H1 (cell line): Measurements from ENCODE around the gene C1QA. TPM values are rescaled to one million over a fixed set of nuclear protein-coding genes. Genes with fewer than 3 reads are reported as not detected.

Source experiments
- CTCF ChIA-PET: fragments of 300-600 bp; sonication (Branson Sonifier 250); formaldehyde crosslinking; loops from one replicate; lab custom pipeline; 2021; ENCODE audit not compliant: partially characterized antibody; lab: Charles Lee
- POLR2A ChIA-PET: fragments of 300-600 bp; sonication (Branson Sonifier 250); formaldehyde crosslinking; loops from one replicate; lab custom pipeline; 2021; ENCODE audit warnings: inconsistent platforms; ENCODE audit not compliant: partially characterized antibody; lab: Charles Lee
- DNase-seq, 2 experiments: peaks; one replicate each; pipeline versions ENCODE4 v3.0.0 to v3.0.0-alpha.2; 2010 to 2022; ENCODE audit warnings: low spot score in 2 of 2, low read depth in 1 of 2, mixed read lengths in 1 of 2
- FAIRE-seq: peaks from 2 replicates; lab custom pipeline; 2011; peaks lifted over from hg19 to GRCh38; lab: Jason Lieb, UNC
- H2AFZ ChIP-seq: 2 replicates; pipeline ENCODE4 v1.8.1; 2012; ENCODE audit warnings: low read length, inconsistent platforms
- H2AK5ac ChIP-seq: 2 replicates; pipeline ENCODE4 v1.6.1; 2013; ENCODE audit warnings: low read depth, low read length
- H2BK120ac ChIP-seq: replicated peaks from 2 replicates; pipeline ENCODE3; 2013; ENCODE audit warnings: low read depth, low read length, inconsistent platforms
- H2BK12ac ChIP-seq: 2 replicates; pipeline ENCODE4 v1.6.1; 2013; ENCODE audit warnings: low read depth, low read length
- H2BK15ac ChIP-seq: 2 replicates; pipeline ENCODE4 v1.6.1; 2013; ENCODE audit warnings: low read length
- H2BK20ac ChIP-seq: 2 replicates; pipeline ENCODE4 v1.6.1; 2013; ENCODE audit warnings: low read length
- H2BK5ac ChIP-seq: 2 replicates; pipeline ENCODE4 v1.6.1; 2013; ENCODE audit warnings: low read depth, low read length
- H3K14ac ChIP-seq: 2 replicates; pipeline ENCODE4 v1.6.1; 2013; ENCODE audit warnings: inconsistent platforms; ENCODE audit not compliant: insufficient read length
- H3K18ac ChIP-seq: 2 replicates; pipeline ENCODE4 v1.6.1; 2013; ENCODE audit warnings: low read length; ENCODE audit errors: extremely low read depth
- H3K23ac ChIP-seq: 2 replicates; pipeline ENCODE4 v1.6.1; 2013; ENCODE audit warnings: inconsistent platforms; ENCODE audit not compliant: insufficient read length
- H3K23me2 ChIP-seq: 2 replicates; pipeline ENCODE4 v1.6.1; 2013; ENCODE audit warnings: low read depth, low read length
- H3K27ac ChIP-seq: 2 replicates; pipeline ENCODE4 v1.6.1; 2011; ENCODE audit warnings: low read depth, low read length, inconsistent platforms
- H3K27me3 ChIP-seq, 4 experiments: replicated peaks in 1 of 4; 1 replicate in 1 of 4; 2 replicates in 3 of 4; pipeline versions ENCODE4 v1.6.1 to v1.8.1; 2011 to 2013; ENCODE audit warnings: low read length in 3 of 4, mild to moderate bottlenecking in 3 of 4, inconsistent platforms in 2 of 4, mixed read lengths in 2 of 4, moderate library complexity in 1 of 4; ENCODE audit not compliant: control insufficient read depth in 3 of 4, insufficient read depth in 3 of 4; ENCODE audit errors: extremely low read depth in 1 of 4
- H3K36me3 ChIP-seq, 4 experiments: 2 replicates each; pipeline versions ENCODE4 v1.6.1 to v1.8.1; 2011 to 2013; ENCODE audit warnings: mild to moderate bottlenecking in 4 of 4, low read length in 3 of 4, moderate library complexity in 2 of 4, control low read depth in 1 of 4, inconsistent platforms in 1 of 4; ENCODE audit not compliant: insufficient read depth in 4 of 4, control insufficient read depth in 2 of 4
- H3K4ac ChIP-seq: replicated peaks from 2 replicates; pipeline ENCODE3; 2013; ENCODE audit warnings: low read length, low read depth, mixed read lengths, inconsistent platforms; ENCODE audit not compliant: insufficient read length
- H3K4me1 ChIP-seq, 4 experiments: replicated peaks in 1 of 4; 1 replicate in 1 of 4; 2 replicates in 3 of 4; pipeline versions ENCODE4 v1.6.1 to v1.8.1; 2011 to 2013; ENCODE audit warnings: low read length in 3 of 4, inconsistent platforms in 2 of 4, mixed read lengths in 1 of 4; ENCODE audit not compliant: insufficient read depth in 4 of 4, control insufficient read depth in 3 of 4
- H3K4me2 ChIP-seq, 2 experiments: 2 replicates each; pipeline versions ENCODE4 v1.6.1 to v1.8.1; 2011 to 2013; ENCODE audit warnings: low read depth in 2 of 2, low read length in 2 of 2, control low read depth in 1 of 2, inconsistent platforms in 1 of 2, mild to moderate bottlenecking in 1 of 2; ENCODE audit not compliant: insufficient read depth in 1 of 2
- H3K4me3 ChIP-seq, 4 experiments: fragments of 200-600, 300-600 bp in 1 of 4; sonication (generic), shearing (Covaris generic), sonication (Bioruptor Twin) in 1 of 4; 2 replicates each; pipeline versions ENCODE4 v1.5.1 to v1.8.1; 2011 to 2016; ENCODE audit warnings: low read length in 4 of 4, low read depth in 3 of 4, control low read depth in 2 of 4, inconsistent platforms in 2 of 4, mild to moderate bottlenecking in 2 of 4, mixed read lengths in 1 of 4, moderate library complexity in 1 of 4; ENCODE audit not compliant: insufficient read depth in 2 of 4; ENCODE audit errors: extremely low read depth in 1 of 4
- H3K56ac ChIP-seq: replicated peaks from 2 replicates; pipeline ENCODE3; 2013; ENCODE audit warnings: low read depth, mild to moderate bottlenecking, mixed read lengths, low read length, inconsistent platforms; ENCODE audit not compliant: insufficient read length
- H3K79me1 ChIP-seq: 2 replicates; pipeline ENCODE4 v1.6.1; 2013; ENCODE audit warnings: low read depth, low read length, control low read depth
- H3K79me2 ChIP-seq, 2 experiments: 2 replicates each; pipeline versions ENCODE4 v1.6.1 to v1.8.1; 2012 to 2013; ENCODE audit warnings: low read length in 2 of 2, mild to moderate bottlenecking in 2 of 2, inconsistent platforms in 1 of 2; ENCODE audit not compliant: insufficient read depth in 2 of 2, control insufficient read depth in 1 of 2
- H3K9ac ChIP-seq, 4 experiments: replicated peaks in 1 of 4; 1 replicate in 1 of 4; 2 replicates in 3 of 4; pipeline versions ENCODE4 v1.6.1 to v1.8.1; 2011 to 2013; ENCODE audit warnings: low read depth in 3 of 4, low read length in 3 of 4, control low read depth in 2 of 4, mild to moderate bottlenecking in 2 of 4, moderate library complexity in 2 of 4, inconsistent platforms in 1 of 4; ENCODE audit errors: extremely low read depth in 1 of 4
- H3K9me3 ChIP-seq, 2 experiments: 2 replicates each; pipeline versions ENCODE4 v1.6.1 to v1.8.1; 2012 to 2013; ENCODE audit warnings: mild to moderate bottlenecking in 2 of 2, moderate library complexity in 2 of 2, control low read depth in 1 of 2, inconsistent platforms in 1 of 2, low read depth in 1 of 2, low read length in 1 of 2, mixed read lengths in 1 of 2; ENCODE audit not compliant: insufficient read depth in 2 of 2
- H4K20me1 ChIP-seq, 2 experiments: replicated peaks in 1 of 2; 2 replicates each; pipeline versions ENCODE3 to v1.8.1; 2011 to 2013; ENCODE audit warnings: inconsistent platforms in 2 of 2, low read length in 2 of 2, mild to moderate bottlenecking in 1 of 2; ENCODE audit not compliant: insufficient read depth in 2 of 2, control insufficient read depth in 1 of 2
- H4K5ac ChIP-seq: 2 replicates; pipeline ENCODE4 v1.6.1; 2013; ENCODE audit warnings: low read length, low read depth, mixed read lengths, inconsistent platforms; ENCODE audit not compliant: insufficient read length
- H4K8ac ChIP-seq: 2 replicates; pipeline ENCODE4 v1.8.0; 2013; ENCODE audit warnings: mild to moderate bottlenecking, moderate library complexity, low read length, inconsistent platforms; ENCODE audit not compliant: insufficient read depth; ENCODE audit errors: extremely low read depth
- H4K91ac ChIP-seq: replicated peaks from 2 replicates; pipeline ENCODE3; 2013; ENCODE audit warnings: low read length, mixed read lengths, inconsistent platforms; ENCODE audit not compliant: insufficient read length
- HDAC2 ChIP-seq, 2 experiments: fragments of 300-600 bp in 1 of 2; sonication (generic) in 1 of 2; IDR thresholded peaks; 2 replicates each; pipeline ENCODE4 v1.6.1; 2011 to 2012; ENCODE audit warnings: low read depth in 2 of 2, low read length in 2 of 2, mild to moderate bottlenecking in 2 of 2, moderate library complexity in 2 of 2, borderline replicate concordance in 1 of 2, inconsistent platforms in 1 of 2
- KDM1A ChIP-seq: fragments of 200-600, 300-600 bp; sonication (generic); IDR thresholded peaks from 2 replicates; pipeline ENCODE4 v1.7.1; 2016; ENCODE audit warnings: mild to moderate bottlenecking, low read length, borderline replicate concordance
- SP4 ChIP-seq: IDR thresholded peaks from 2 replicates; pipeline ENCODE4 v1.6.1; 2012; ENCODE audit warnings: low read length, inconsistent platforms
- WGBS, 2 experiments: shearing (Covaris generic) in 1 of 2; methylation state at CpG; one replicate each; pipeline versions ENCODE4 v1.1.6 to v1.1.7; 2013 to 2015; ENCODE audit warnings: low lambda C conversion rate in 2 of 2, mixed read lengths in 2 of 2, inconsistent platforms in 1 of 2, low coverage in 1 of 2, missing lambda C conversion rate in 1 of 2; ENCODE audit not compliant: insufficient replicate concordance in 2 of 2, insufficient coverage in 1 of 2, insufficient read length in 1 of 2; ENCODE audit errors: extremely low coverage in 1 of 2, missing lambda C conversion rate in 1 of 2; 5-methylcytosine and 5-hydroxymethylcytosine counted together
- polyA plus RNA-seq, 7 experiments: library from polyadenylated mRNA; depleted of rRNA in 3 of 7; stranded (reverse) in 5 of 7; unstranded in 2 of 7; fragments of >200 nt in 5 of 7; fragments of 200-250 nt in 2 of 7; gene quantifications; 1 replicate in 5 of 7; 2 replicates in 1 of 7; 4 replicates in 1 of 7; pipeline versions ENCODE4 v1.2.1 to v1.2.3, GENCODE V29; 2011 to 2013; ENCODE audit warnings: missing spikeins in 2 of 7, mixed read lengths in 2 of 7
- total RNA-seq: library from RNA; stranded (reverse); fragmentation: NEBNext Ultra II Directional; extraction: Animal tissue kit (Norgen Biotek cat#: 25700); gene quantifications from 2 replicates; pipeline ENCODE4 v1.2.1, GENCODE V29; 2021

C1QA gene
- total and polyA plus RNA-seq, 2 of the 8 experiments (the other 6 are each of a cell fraction or from before 2014, with no cell fraction given): not detected

- Histone ChIP-seq H3K23me2 (no peaks in the 10 kb centered on the region; the same call in 1 of the 2 replicates), H2BK120ac (peak overlapping the region; percentile 3), H3K79me1 (no peaks in the 10 kb centered on the region), H3K79me2 (no peaks in the 10 kb centered on the region), H2AFZ (no peak overlapping the region), H3K4me3 (0 out of 8 replicates have a peak overlapping the region, but pooled peaks of 1 of the 4 experiments have one; percentile 8), H2BK15ac (no peak overlapping the region), H4K91ac (no peak overlapping the region), H4K5ac (no peak overlapping the region), H3K9me3 (no peaks in the 10 kb centered on the region), H3K27me3 (no peaks in the 10 kb centered on the region), H3K23ac (no peak overlapping the region), H3K18ac (peak overlapping the region; percentile 63; the same call in 1 of the 2 replicates), H3K27ac (no peak overlapping the region), H4K8ac (no peak overlapping the region), H3K14ac (no peak overlapping the region), H2AK5ac (no peak overlapping the region), H3K4ac (no peak overlapping the region), H3K9ac (no peak overlapping the region), H3K56ac (no peak overlapping the region), H2BK5ac (no peak overlapping the region; the same call in 1 of the 2 replicates), H4K20me1 (peaks cover 0 to 3% of the 10 kb centered on the region in 2 experiments), H3K4me2 (peak overlapping the region; percentile 33 to 51; a peak in 3 of 4 replicates), H3K4me1 (peaks cover 6 to 33% (median 21%) of the 10 kb centered on the region in 4 experiments), H3K36me3 (no peaks in the 10 kb centered on the region), H2BK20ac (peak overlapping the region; percentile 84; the same call in 1 of the 2 replicates), H2BK12ac (peak overlapping the region; percentile 80; the same call in 1 of the 2 replicates)
- CTCF ChIA-PET: interaction anchor here (0.7 to 1.0 kb wide), 2 partner anchors 17 to 101 kb away, joined by 3 read pairs; no protein-coding TSS in a partner anchor
- 60% methylated on average over 11 of the region's 11 CpGs; no CpG with 5 or more reads in 1 of the 2 experiments for WGBS, 2 experiments
- DNase-seq (no peak), FAIRE-seq (no peak)
- POLR2A ChIA-PET: no interaction called here
- peak; percentile 55; the same call in 1 of the 2 replicates for TF ChIP-seq KDM1A
- TF ChIP-seq SP4: no peak
- TF ChIP-seq HDAC2 (IDR thresholded peaks at IDR 0.05; ENCODE audit: borderline replicate concordance in 1 of 2, low read depth in 2 of 2, low read length in 2 of 2): peak in 1 of 2 experiments; percentile 32; a peak in 1 of 4 replicates
These were observed 7.6 kb upstream of the C1QA start for GRCh38 chr1:22628698-22629444.
